Stomach (tissue), 4 donors: Measurements from ENCODE around the gene COX17.

Source experiments
- EP300 ChIP-seq: sonication (generic); formaldehyde crosslinking; IDR thresholded peaks from one replicate; pipeline ENCODE4 v1.6.1; 2017; ENCODE audit warnings: antibody characterized with exemption
- POLR2A ChIP-seq, 4 donors: fragments of 450-650 bp; IDR thresholded peaks; one replicate each; pipeline ENCODE4 v1.6.1; 2016; ENCODE audit warnings: antibody characterized with exemption in 4 of 4, control low read depth in 2 of 4, mild to moderate bottlenecking in 1 of 4, moderate library complexity in 1 of 4
- POLR2AphosphoS5 ChIP-seq, 3 donors: sonication (generic); formaldehyde crosslinking; IDR thresholded peaks; one replicate each; pipeline ENCODE4 v1.6.1; 2016; ENCODE audit warnings: antibody characterized with exemption in 3 of 3
- TF ChIP-seq, protein P1 (sequence below), 7 experiments: fragments of 450-650 bp in 4 of 7; fragments of 200-600 bp in 3 of 7; sonication (generic) in 3 of 7; IDR thresholded peaks; one replicate each; pipeline ENCODE4 v1.5.1; 2016 to 2019; ENCODE audit warnings: antibody characterized with exemption in 7 of 7, control low read depth in 2 of 7, mild to moderate bottlenecking in 1 of 7

DNA sequence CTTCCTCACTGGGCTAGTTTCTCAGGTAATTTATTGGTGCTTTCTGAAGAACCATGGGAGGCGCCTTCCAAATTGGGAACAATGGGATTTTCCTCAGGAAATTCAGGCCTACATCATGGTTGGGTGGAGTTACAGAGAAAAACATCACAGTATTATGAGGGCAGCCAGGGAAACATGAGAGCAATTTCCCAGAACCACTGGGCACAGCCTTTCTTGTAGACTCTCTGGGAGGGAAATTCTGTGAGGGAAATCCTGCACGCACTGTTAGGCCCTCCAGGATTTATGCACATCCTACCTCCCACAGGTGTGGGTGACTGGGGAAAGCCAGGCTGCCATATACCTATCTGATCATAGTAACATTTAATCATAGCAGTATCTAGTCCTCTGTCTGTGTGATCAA, 30.0 kb downstream of the COX17 start:
- TF ChIP-seq, protein P1, sequence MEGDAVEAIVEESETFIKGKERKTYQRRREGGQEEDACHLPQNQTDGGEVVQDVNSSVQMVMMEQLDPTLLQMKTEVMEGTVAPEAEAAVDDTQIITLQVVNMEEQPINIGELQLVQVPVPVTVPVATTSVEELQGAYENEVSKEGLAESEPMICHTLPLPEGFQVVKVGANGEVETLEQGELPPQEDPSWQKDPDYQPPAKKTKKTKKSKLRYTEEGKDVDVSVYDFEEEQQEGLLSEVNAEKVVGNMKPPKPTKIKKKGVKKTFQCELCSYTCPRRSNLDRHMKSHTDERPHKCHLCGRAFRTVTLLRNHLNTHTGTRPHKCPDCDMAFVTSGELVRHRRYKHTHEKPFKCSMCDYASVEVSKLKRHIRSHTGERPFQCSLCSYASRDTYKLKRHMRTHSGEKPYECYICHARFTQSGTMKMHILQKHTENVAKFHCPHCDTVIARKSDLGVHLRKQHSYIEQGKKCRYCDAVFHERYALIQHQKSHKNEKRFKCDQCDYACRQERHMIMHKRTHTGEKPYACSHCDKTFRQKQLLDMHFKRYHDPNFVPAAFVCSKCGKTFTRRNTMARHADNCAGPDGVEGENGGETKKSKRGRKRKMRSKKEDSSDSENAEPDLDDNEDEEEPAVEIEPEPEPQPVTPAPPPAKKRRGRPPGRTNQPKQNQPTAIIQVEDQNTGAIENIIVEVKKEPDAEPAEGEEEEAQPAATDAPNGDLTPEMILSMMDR (IDR thresholded peaks at IDR 0.05), result no peak
- TF ChIP-seq POLR2A (IDR thresholded peaks at IDR 0.05) (no peak), POLR2AphosphoS5 (IDR thresholded peaks at IDR 0.05) (peak in 1 of 3 donors; percentile 5), EP300 (no peak)
